ENCODE measurements around the gene EPB41L4B. TPM values are rescaled to one million over a fixed set of nuclear protein-coding genes. Genes with fewer than 3 reads are reported as not detected.

The EPB41L4B gene
- total and polyA plus RNA-seq, 2 donors (not counting 1 experiment from before 2014, with no cell fraction given) = 0.56 to 2.8 TPM

- H3K4me1 ChIP-seq (ENCODE audit: control insufficient read depth, extremely low read depth, insufficient read depth, low read length) = no peaks in the 10 kb centered on the region
- H3K27ac ChIP-seq (ENCODE audit: insufficient read depth, low read length) = no peak overlapping the region
- no peak overlapping the region for H2AFZ ChIP-seq (ENCODE audit: low read length)
- no peak overlapping the region for H3K4me3 ChIP-seq (replicated peaks in 1 of 4; ENCODE audit: control extremely low read depth in 1 of 4, insufficient read depth in 1 of 4, low read depth in 3 of 4, low read length in 4 of 4)
- H3K79me2 ChIP-seq (ENCODE audit: control insufficient read depth, insufficient read depth, low read length) = no peaks in the 10 kb centered on the region
- H4K20me1 ChIP-seq (ENCODE audit: control insufficient read depth, extremely low read depth, insufficient read depth, low read length) = no peaks in the 10 kb centered on the region
- no peak for TF ChIP-seq EZH2 (IDR thresholded peaks at IDR 0.05; ENCODE audit: low read length, missing control alignments)
- TF ChIP-seq, protein P1, sequence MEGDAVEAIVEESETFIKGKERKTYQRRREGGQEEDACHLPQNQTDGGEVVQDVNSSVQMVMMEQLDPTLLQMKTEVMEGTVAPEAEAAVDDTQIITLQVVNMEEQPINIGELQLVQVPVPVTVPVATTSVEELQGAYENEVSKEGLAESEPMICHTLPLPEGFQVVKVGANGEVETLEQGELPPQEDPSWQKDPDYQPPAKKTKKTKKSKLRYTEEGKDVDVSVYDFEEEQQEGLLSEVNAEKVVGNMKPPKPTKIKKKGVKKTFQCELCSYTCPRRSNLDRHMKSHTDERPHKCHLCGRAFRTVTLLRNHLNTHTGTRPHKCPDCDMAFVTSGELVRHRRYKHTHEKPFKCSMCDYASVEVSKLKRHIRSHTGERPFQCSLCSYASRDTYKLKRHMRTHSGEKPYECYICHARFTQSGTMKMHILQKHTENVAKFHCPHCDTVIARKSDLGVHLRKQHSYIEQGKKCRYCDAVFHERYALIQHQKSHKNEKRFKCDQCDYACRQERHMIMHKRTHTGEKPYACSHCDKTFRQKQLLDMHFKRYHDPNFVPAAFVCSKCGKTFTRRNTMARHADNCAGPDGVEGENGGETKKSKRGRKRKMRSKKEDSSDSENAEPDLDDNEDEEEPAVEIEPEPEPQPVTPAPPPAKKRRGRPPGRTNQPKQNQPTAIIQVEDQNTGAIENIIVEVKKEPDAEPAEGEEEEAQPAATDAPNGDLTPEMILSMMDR (conservative IDR thresholded peaks at IDR 0.05 in 1 of 2, IDR thresholded peaks at IDR 0.05 in 1 of 2; ENCODE audit: low read depth in 1 of 2, low read length in 2 of 2) = no peak
- H3K4me2 ChIP-seq (ENCODE audit: extremely low read depth, insufficient read depth, low read length) = no peak overlapping the region
- no peaks in the 10 kb centered on the region for H3K9me3 ChIP-seq (ENCODE audit: control insufficient read depth, insufficient read depth, low read depth, low read length)
- DNase-seq (ENCODE audit: low read depth in 2 of 2) = no peak
- H3K36me3 ChIP-seq (ENCODE audit: control insufficient read depth, insufficient read depth, low read length) = no peaks in the 10 kb centered on the region
- no peak overlapping the region for H3K9ac ChIP-seq (ENCODE audit: insufficient read depth, low read length)
- peaks cover 4% of the 10 kb centered on the region for H3K27me3 ChIP-seq (ENCODE audit: control insufficient read depth, insufficient read depth, low read length)
Observed at GRCh38 chr9:109230277-109230676, 90.6 kb downstream of the EPB41L4B start.

GRCh38 chr9:109229682-109230081 lies 91.2 kb downstream of the EPB41L4B start:
- H3K9me3 ChIP-seq (ENCODE audit: control insufficient read depth, insufficient read depth, low read depth, low read length) = no peaks in the 10 kb centered on the region
- H3K4me1 ChIP-seq (ENCODE audit: control insufficient read depth, extremely low read depth, insufficient read depth, low read length) = no peaks in the 10 kb centered on the region
- H2AFZ ChIP-seq (ENCODE audit: low read length) = no peak overlapping the region
- no peak for DNase-seq (ENCODE audit: low read depth in 2 of 2)
- H3K9ac ChIP-seq (ENCODE audit: insufficient read depth, low read length) = no peak overlapping the region
- H3K36me3 ChIP-seq (ENCODE audit: control insufficient read depth, insufficient read depth, low read length) = no peaks in the 10 kb centered on the region
- H3K79me2 ChIP-seq (ENCODE audit: control insufficient read depth, insufficient read depth, low read length) = no peaks in the 10 kb centered on the region
- no peak overlapping the region for H3K27ac ChIP-seq (ENCODE audit: insufficient read depth, low read length)
- no peak for TF ChIP-seq EZH2 (IDR thresholded peaks at IDR 0.05; ENCODE audit: low read length, missing control alignments)
- TF ChIP-seq, protein P1 (conservative IDR thresholded peaks at IDR 0.05 in 1 of 2, IDR thresholded peaks at IDR 0.05 in 1 of 2; ENCODE audit: low read depth in 1 of 2, low read length in 2 of 2) = no peak
- no peaks in the 10 kb centered on the region for H4K20me1 ChIP-seq (ENCODE audit: control insufficient read depth, extremely low read depth, insufficient read depth, low read length)
- no peak overlapping the region for H3K4me2 ChIP-seq (ENCODE audit: extremely low read depth, insufficient read depth, low read length)
- H3K4me3 ChIP-seq (replicated peaks in 1 of 4; ENCODE audit: control extremely low read depth in 1 of 4, insufficient read depth in 1 of 4, low read depth in 3 of 4, low read length in 4 of 4) = no peak overlapping the region
- H3K27me3 ChIP-seq (ENCODE audit: control insufficient read depth, insufficient read depth, low read length) = peaks cover 4% of the 10 kb centered on the region

- DNase-seq (ENCODE audit: low read depth in 2 of 2) = no peak
- no peaks in the 10 kb centered on the region for H4K20me1 ChIP-seq (ENCODE audit: control insufficient read depth, extremely low read depth, insufficient read depth, low read length)
- no peaks in the 10 kb centered on the region for H3K4me1 ChIP-seq (ENCODE audit: control insufficient read depth, extremely low read depth, insufficient read depth, low read length)
- no peaks in the 10 kb centered on the region for H3K79me2 ChIP-seq (ENCODE audit: control insufficient read depth, insufficient read depth, low read length)
- H3K4me3 ChIP-seq (replicated peaks in 1 of 4; ENCODE audit: control extremely low read depth in 1 of 4, insufficient read depth in 1 of 4, low read depth in 3 of 4, low read length in 4 of 4) = no peak overlapping the region
- H3K9me3 ChIP-seq (ENCODE audit: control insufficient read depth, insufficient read depth, low read depth, low read length) = no peaks in the 10 kb centered on the region
- H3K4me2 ChIP-seq (ENCODE audit: extremely low read depth, insufficient read depth, low read length) = no peak overlapping the region
- TF ChIP-seq, protein P1 (conservative IDR thresholded peaks at IDR 0.05 in 1 of 2, IDR thresholded peaks at IDR 0.05 in 1 of 2; ENCODE audit: low read depth in 1 of 2, low read length in 2 of 2) = no peak
- no peak for TF ChIP-seq EZH2 (IDR thresholded peaks at IDR 0.05; ENCODE audit: low read length, missing control alignments)
- H2AFZ ChIP-seq (ENCODE audit: low read length) = no peak overlapping the region
- H3K9ac ChIP-seq (ENCODE audit: insufficient read depth, low read length) = no peak overlapping the region
- H3K27me3 ChIP-seq (ENCODE audit: control insufficient read depth, insufficient read depth, low read length) = peaks cover 4% of the 10 kb centered on the region
- H3K27ac ChIP-seq (ENCODE audit: insufficient read depth, low read length) = no peak overlapping the region
- H3K36me3 ChIP-seq (ENCODE audit: control insufficient read depth, insufficient read depth, low read length) = no peaks in the 10 kb centered on the region
Observed at GRCh38 chr9:109228093-109228642, 92.7 kb downstream of the EPB41L4B start.
